B cell (primary cell): Measurements from ENCODE around the gene NR1D1. TPM values are rescaled to one million over a fixed set of nuclear protein-coding genes. Genes with fewer than 3 reads are reported as not detected.

ENCODE experiments used
- ATAC-seq: fragments of 200-7000 bp; cut with Tn5 transposase; one replicate; pipeline ENCODE4 v1.10.0; 2021; ENCODE audit warnings: low read depth, mild to moderate bottlenecking, moderate number of reproducible peaks, moderate library complexity
- CTCF ChIA-PET: fragments of 350-600 bp; sonication (Branson Sonifier 250); formaldehyde crosslinking; loops from one replicate; lab custom pipeline; 2021; ENCODE audit warnings: antibody characterized with exemption, inconsistent platforms; lab: Charles Lee
- POLR2A ChIA-PET: fragments of 350-600 bp; sonication (Branson Sonifier 250); formaldehyde crosslinking; loops from one replicate; lab custom pipeline; 2021; ENCODE audit warnings: antibody characterized with exemption; lab: Charles Lee
- DNase-seq: peaks from one replicate; pipeline ENCODE4 v3.0.0; 2013
- H2AFZ ChIP-seq: 2 replicates; pipeline ENCODE4 v1.6.1; 2012; ENCODE audit warnings: mild to moderate bottlenecking, low read depth, low read length; ENCODE audit not compliant: insufficient read depth, poor library complexity, severe bottlenecking
- H3K27ac ChIP-seq, 2 donors: 1 replicate in 1 of 2; 2 replicates in 1 of 2; pipeline ENCODE4 v1.5.1; 2012 to 2013; ENCODE audit warnings: low read length in 2 of 2, mild to moderate bottlenecking in 2 of 2, moderate library complexity in 1 of 2
- H3K27me3 ChIP-seq, 4 experiments: fragments of 200-600 bp in 1 of 4; sonication (generic) in 1 of 4; replicated peaks in 1 of 4; 1 replicate in 2 of 4; 2 replicates in 2 of 4; pipeline versions ENCODE4 v1.6.1 to v1.7.0; 2013 to 2016; ENCODE audit warnings: low read length in 3 of 4, mild to moderate bottlenecking in 2 of 4, mixed read lengths in 1 of 4, moderate library complexity in 1 of 4; ENCODE audit not compliant: insufficient read depth in 4 of 4, control insufficient read depth in 3 of 4; ENCODE audit errors: control extremely low read depth in 1 of 4
- H3K36me3 ChIP-seq, 2 experiments: replicated peaks in 1 of 2; 1 replicate in 1 of 2; 2 replicates in 1 of 2; pipeline versions ENCODE4 v1.6.1 to v1.7.1; 2013; ENCODE audit warnings: low read length in 1 of 2; ENCODE audit not compliant: insufficient read depth in 2 of 2, control insufficient read depth in 1 of 2; ENCODE audit errors: control extremely low read depth in 1 of 2, extremely low read depth in 1 of 2
- H3K4me1 ChIP-seq, 2 donors: fragments of 200-600 bp in 1 of 2; sonication (generic) in 1 of 2; 1 replicate in 1 of 2; 2 replicates in 1 of 2; pipeline versions ENCODE4 v1.5.1 to v1.6.1; 2013 to 2017; ENCODE audit warnings: low read length in 2 of 2; ENCODE audit not compliant: control insufficient read depth in 2 of 2, insufficient read depth in 2 of 2
- H3K4me2 ChIP-seq: replicated peaks from 2 replicates; pipeline ENCODE3; 2012; ENCODE audit warnings: mild to moderate bottlenecking, low read depth, low read length; ENCODE audit not compliant: poor library complexity, severe bottlenecking
- H3K4me3 ChIP-seq, 5 experiments: fragments of 200-600 bp in 1 of 5; sonication (generic) in 1 of 5; 1 replicate in 3 of 5; 2 replicates in 2 of 5; pipeline versions ENCODE4 v1.5.1 to v1.7.0; 2011 to 2016; ENCODE audit warnings: low read length in 4 of 5, mild to moderate bottlenecking in 4 of 5, low read depth in 2 of 5, control low read depth in 1 of 5, moderate library complexity in 1 of 5; ENCODE audit not compliant: insufficient read depth in 1 of 5; ENCODE audit errors: control extremely low read depth in 1 of 5, extremely low read depth in 1 of 5
- H3K79me2 ChIP-seq: fragments of 200-600 bp; sonication (generic); one replicate; pipeline ENCODE4 v1.6.0; 2016; ENCODE audit warnings: low read length; ENCODE audit not compliant: control insufficient read depth, insufficient read depth
- H3K9ac ChIP-seq: fragments of 200-600 bp; sonication (generic); 2 replicates; pipeline ENCODE4 v1.6.1; 2017; ENCODE audit warnings: mild to moderate bottlenecking, low read length, moderate library complexity
- H3K9me3 ChIP-seq, 3 donors: one replicate each; pipeline versions ENCODE4 v1.6.1 to v1.7.1; 2013; ENCODE audit warnings: low read length in 2 of 3; ENCODE audit not compliant: control insufficient read depth in 2 of 3, insufficient read depth in 1 of 3; ENCODE audit errors: control extremely low read depth in 1 of 3
- H4K20me1 ChIP-seq: 2 replicates; pipeline ENCODE4 v1.6.0; 2012; ENCODE audit warnings: mild to moderate bottlenecking, low read length; ENCODE audit not compliant: insufficient read depth, control insufficient read depth, poor library complexity, severe bottlenecking
- H3K27ac Mint-ChIP-seq: one replicate; pipeline ENCODE4 v1.8.0; 2021; ENCODE audit warnings: mixed read lengths
- H3K27me3 Mint-ChIP-seq: one replicate; pipeline ENCODE4 v1.8.0; 2021; ENCODE audit warnings: mixed read lengths
- H3K4me1 Mint-ChIP-seq: one replicate; pipeline ENCODE4 v1.8.0; 2021; ENCODE audit warnings: mixed read lengths
- H3K4me3 Mint-ChIP-seq: one replicate; pipeline ENCODE4 v1.8.0; 2021; ENCODE audit warnings: mixed read lengths
- H3K9me3 Mint-ChIP-seq: one replicate; pipeline ENCODE4 v1.8.0; 2022; ENCODE audit warnings: mixed read lengths; ENCODE audit not compliant: insufficient read depth
- CTCF ChIP-seq: fragments of 200-600 bp; IDR thresholded peaks from one replicate; pipeline ENCODE4 v1.8.0; 2022; ENCODE audit warnings: antibody characterized with exemption, mild to moderate bottlenecking
- EZH2 ChIP-seq: IDR thresholded peaks from 2 replicates; pipeline ENCODE4 v1.6.1; 2012; ENCODE audit warnings: borderline replicate concordance, low read depth, mild to moderate bottlenecking, moderate library complexity, low read length; ENCODE audit not compliant: insufficient read depth, poor library complexity, severe bottlenecking
- WGBS: methylation state at CpG from one replicate; pipeline ENCODE4 v1.1.5; 2013; ENCODE audit warnings: missing lambda C conversion rate; ENCODE audit not compliant: insufficient coverage; 5-methylcytosine and 5-hydroxymethylcytosine counted together
- intact Hi-C: fragments of 100-400 bp; cut with micrococcal nuclease; formaldehyde crosslinking; loops from one replicate; pipeline ENCODE4 v1.10.0; 2022
- polyA plus RNA-seq: library from polyadenylated mRNA; depleted of rRNA; stranded (reverse); fragments of >200 nt; gene quantifications from 2 replicates; pipeline ENCODE4 v1.2.3, GENCODE V29; 2012
- total RNA-seq, 2 donors: library from RNA; stranded (reverse); fragments of 120-200 nt in 1 of 2; gene quantifications; 1 replicate in 1 of 2; 2 replicates in 1 of 2; pipeline versions ENCODE4 v1.2.3 to v1.2.4, GENCODE V29; 2013 to 2022

Gene NR1D1
- total and polyA plus RNA-seq, 2 donors (not counting 1 experiment from before 2014, with no cell fraction given), result 6.7 to 7.7 TPM

- no peak for ATAC-seq
- Histone ChIP-seq H4K20me1 (peaks cover 12% of the 10 kb centered on the region), H3K79me2 (peaks cover 32% of the 10 kb centered on the region), H3K4me3 (no peak overlapping the region), H2AFZ (no peak overlapping the region), H3K4me2 (no peak overlapping the region), H3K27me3 (peaks cover 0 to 14% (median 3%) of the 10 kb centered on the region in 4 experiments), H3K36me3 (no peaks in the 10 kb centered on the region), H3K27ac (no peak overlapping the region), H3K9me3 (no peaks in the 10 kb centered on the region), H3K9ac (no peak overlapping the region), H3K4me1 (peaks cover 17 to 18% of the 10 kb centered on the region in 2 donors)
- CTCF ChIA-PET, result interaction anchor here (1.0 to 11.1 kb wide), 7 partner anchors 14 to 132 kb away, joined by 3 to 119 read pairs (median 7); no protein-coding TSS in a partner anchor
- no peak overlapping the region for H3K4me3 Mint-ChIP-seq
- 81% methylated on average over 5 of the region's 8 CpGs for WGBS
- intact Hi-C loops, result loop anchor here (10.0 kb wide), 1 partner anchor 105 kb away; no protein-coding TSS in a partner anchor
- no peaks in the 10 kb centered on the region for H3K9me3 Mint-ChIP-seq
- peaks cover 24% of the 10 kb centered on the region for H3K4me1 Mint-ChIP-seq
- POLR2A ChIA-PET, result interaction anchor here (1.0 kb wide), 1 partner anchor 80 kb away, joined by 5 read pairs; the partner anchor contains the start of gene CASC3
- peaks cover 8% of the 10 kb centered on the region for H3K27me3 Mint-ChIP-seq
- DNase-seq, result no peak
- TF ChIP-seq CTCF (no peak), EZH2 (no peak)
- no peak overlapping the region for H3K27ac Mint-ChIP-seq
Measured at GRCh38 chr17:40059729-40060475, 40.5 kb downstream of the NR1D1 start.

- H3K4me1 ChIP-seq, result peaks cover 16 to 20% of the 10 kb centered on the region in 2 donors
- ChIA-PET POLR2A (interaction anchor here (0.7 to 1.1 kb wide), 2 partner anchors 94 to 697 kb away, joined by 3 read pairs; no protein-coding TSS in a partner anchor), CTCF (interaction anchor here (0.9 to 8.5 kb wide), 7 partner anchors 13 to 110 kb away, joined by 3 to 46 read pairs (median 4); no protein-coding TSS in a partner anchor)
- H4K20me1 ChIP-seq, result peaks cover 2% of the 10 kb centered on the region
- no peak overlapping the region for H3K27ac Mint-ChIP-seq
- H3K27ac ChIP-seq, result no peak overlapping the region
- H2AFZ ChIP-seq, result no peak overlapping the region
- intact Hi-C loops, result loop anchor here (10.0 kb wide), 1 partner anchor 104 kb away; no protein-coding TSS in a partner anchor
- H3K9me3 ChIP-seq, result no peaks in the 10 kb centered on the region
- no peaks in the 10 kb centered on the region for H3K9me3 Mint-ChIP-seq
- H3K4me1 Mint-ChIP-seq, result peaks cover 18% of the 10 kb centered on the region
- peaks cover 8% of the 10 kb centered on the region for H3K27me3 Mint-ChIP-seq
- no peak for TF ChIP-seq CTCF
- TF ChIP-seq EZH2, result no peak
- H3K36me3 ChIP-seq, result no peaks in the 10 kb centered on the region
- H3K4me3 Mint-ChIP-seq, result no peak overlapping the region
- WGBS, result 100% methylated on average over 1 of the region's 1 CpG
- ATAC-seq (no peak), DNase-seq (no peak)
- no peak overlapping the region for H3K9ac ChIP-seq
- H3K4me2 ChIP-seq, result no peak overlapping the region
- H3K27me3 ChIP-seq, result peaks cover 0 to 14% (median 3%) of the 10 kb centered on the region in 4 experiments
- peaks cover 26% of the 10 kb centered on the region for H3K79me2 ChIP-seq
- no peak overlapping the region for H3K4me3 ChIP-seq
Measured at GRCh38 chr17:40058865-40059264, 41.5 kb downstream of the NR1D1 start.
